HK-2 (cell line): ENCODE results near the gene USP8.
"Not testable (repeated sequence)": the region's sequence is repeated elsewhere in the genome, so short reads cannot be mapped to it uniquely, and the experiment has no call there.

ENCODE experiments used
- DNase-seq: peaks from one replicate; pipeline ENCODE4 v3.0.0-alpha.2; 2018; ENCODE audit not compliant: unreplicated experiment

The USP8 gene

GRCh38 chr15:50440932-50441331 lies 16.7 kb downstream of the USP8 start:
- no peak for DNase-seq

GRCh38 chr15:50452927-50453326 lies 28.7 kb downstream of the USP8 start:
- no peak for DNase-seq

GRCh38 chr15:50458348-50459112 lies 34.3 kb downstream of the USP8 start:
- DNase-seq = no peak

- no peak for DNase-seq
These were observed 39.5 kb downstream of the USP8 start for GRCh38 chr15:50463423-50464358.

GRCh38 chr15:50471072-50471471 lies 46.9 kb downstream of the USP8 start:
- no peak for DNase-seq

- DNase-seq = peak; percentile 30
These were observed 51.9 kb downstream of the USP8 start for GRCh38 chr15:50476143-50476542.

GRCh38 chr15:50484781-50485180 lies 60.6 kb downstream of the USP8 start:
- no peak for DNase-seq

GRCh38 chr15:50485389-50485788 lies 61.2 kb downstream of the USP8 start:
- no peak for DNase-seq

- DNase-seq = no peak
These were observed 63.1 kb downstream of the USP8 start for GRCh38 chr15:50487287-50487686.

GRCh38 chr15:50493625-50494024 lies 69.4 kb downstream of the USP8 start:
- no peak for DNase-seq

GRCh38 chr15:50494547-50494946 lies 70.3 kb downstream of the USP8 start:
- DNase-seq = not testable (repeated sequence)

- DNase-seq = no peak
These were observed 72.5 kb downstream of the USP8 start for GRCh38 chr15:50496692-50497091.

- no peak for DNase-seq
These were observed 76.1 kb downstream of the USP8 start for GRCh38 chr15:50500352-50500751.

GRCh38 chr15:50501815-50502214 lies 77.6 kb downstream of the USP8 start:
- no peak for DNase-seq

- DNase-seq = no peak
These were observed 78.9 kb downstream of the USP8 start for GRCh38 chr15:50503144-50503543.

- DNase-seq = not testable (repeated sequence)
These were observed 81.5 kb downstream of the USP8 start for GRCh38 chr15:50505656-50506055.

- DNase-seq = peak; percentile 4
These were observed 81.9 kb downstream of the USP8 start for GRCh38 chr15:50506121-50506520.

- no peak for DNase-seq
These were observed 88.8 kb downstream of the USP8 start for GRCh38 chr15:50513001-50513400.

- no peak for DNase-seq
These were observed 95.7 kb downstream of the USP8 start for GRCh38 chr15:50519740-50520425.

GRCh38 chr15:50523851-50524251 lies 99.6 kb downstream of the USP8 start:
- no peak for DNase-seq

- DNase-seq = no peak
These were observed 107.0 kb downstream of the USP8 start for GRCh38 chr15:50531163-50531562.

GRCh38 chr15:50531766-50532165 lies 107.6 kb downstream of the USP8 start:
- no peak for DNase-seq
